22Rv1 (cell line): ENCODE results near the gene SERTM1.

Experiments
- H3K27ac ChIP-seq: fragments of 450-650 bp; 2 replicates; pipeline ENCODE4 v1.5.1; 2017
- CTCF ChIP-seq: fragments of 450-650 bp; IDR thresholded peaks from 2 replicates; pipeline ENCODE4 v1.5.1; 2017; ENCODE audit warnings: mild to moderate bottlenecking
- ZFX ChIP-seq: fragments of 450-650 bp; IDR thresholded peaks from 2 replicates; pipeline ENCODE4 v1.6.1; 2017; ENCODE audit warnings: antibody characterized with exemption, borderline replicate concordance

The SERTM1 gene

GRCh38 chr13:36710396-36710795 is 36.6 kb downstream of the SERTM1 start:
- no peak overlapping the region for H3K27ac ChIP-seq
- no peak for TF ChIP-seq CTCF
- TF ChIP-seq ZFX, result no peak

DNA sequence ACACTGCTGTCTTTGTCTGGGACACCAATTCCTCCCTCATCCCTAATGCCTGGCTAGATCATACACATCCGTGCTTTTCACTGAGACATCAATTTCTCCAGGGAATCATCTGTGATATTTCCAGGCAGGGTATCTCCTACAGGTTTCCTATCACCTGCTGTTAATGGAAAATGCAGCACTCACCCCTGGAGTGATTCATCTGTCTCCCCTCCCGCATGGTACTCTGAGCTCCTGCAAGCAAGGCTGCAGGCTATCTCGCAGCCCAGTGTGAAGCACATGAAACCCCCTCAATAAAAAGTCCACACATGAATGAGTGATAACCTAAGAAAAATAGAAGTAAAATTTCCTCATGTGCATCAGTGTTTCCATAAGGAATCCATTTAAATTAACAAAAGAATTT is 38.5 kb downstream of the SERTM1 start:
- no peak for TF ChIP-seq CTCF
- no peak overlapping the region for H3K27ac ChIP-seq

DNA sequence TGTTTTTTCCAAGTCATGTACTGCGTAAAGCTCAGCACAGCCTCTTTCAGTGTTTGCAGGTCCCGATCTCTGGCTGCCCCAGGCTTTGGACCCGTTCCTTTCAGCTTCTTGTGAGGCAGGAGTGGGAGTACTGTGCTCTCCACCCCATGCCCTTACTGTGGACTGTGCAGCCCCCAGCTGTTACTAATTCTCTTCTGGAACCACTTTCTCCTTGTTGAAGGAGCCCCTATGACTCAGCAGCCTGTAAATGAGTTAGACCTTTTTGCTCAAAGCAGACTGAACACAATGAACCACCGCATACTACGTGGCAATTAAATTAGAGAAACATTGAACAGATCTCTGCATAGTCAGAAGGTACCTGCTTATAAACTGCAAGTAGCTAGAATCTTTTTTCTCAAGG is 39.0 kb downstream of the SERTM1 start:
- no peak overlapping the region for H3K27ac ChIP-seq
- TF ChIP-seq CTCF, result no peak
- TF ChIP-seq ZFX, result no peak

DNA sequence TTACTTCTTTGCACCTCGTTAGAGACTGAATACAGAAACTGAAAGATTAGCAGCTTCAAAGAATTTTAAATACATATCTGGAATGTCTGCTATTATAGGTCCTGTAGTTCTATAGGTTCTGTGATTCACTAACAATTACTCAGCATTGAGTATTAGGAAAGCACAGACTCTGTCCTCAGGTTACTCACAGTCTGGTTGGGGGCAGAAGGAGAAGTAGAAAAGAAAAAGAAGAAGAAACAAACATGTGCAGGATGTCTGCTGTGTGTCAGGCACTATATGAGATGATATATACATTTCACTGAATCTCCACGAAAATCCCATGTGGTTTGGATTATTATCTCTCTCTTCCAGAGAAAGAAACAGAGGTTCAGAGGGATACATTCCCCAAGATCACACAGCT is 40.1 kb downstream of the SERTM1 start:
- no peak overlapping the region for H3K27ac ChIP-seq
- TF ChIP-seq CTCF, result no peak
- TF ChIP-seq ZFX, result no peak

- TF ChIP-seq CTCF (no peak), ZFX (no peak)
Observed at GRCh38 chr13:36715841-36716240, 42.0 kb downstream of the SERTM1 start.

DNA sequence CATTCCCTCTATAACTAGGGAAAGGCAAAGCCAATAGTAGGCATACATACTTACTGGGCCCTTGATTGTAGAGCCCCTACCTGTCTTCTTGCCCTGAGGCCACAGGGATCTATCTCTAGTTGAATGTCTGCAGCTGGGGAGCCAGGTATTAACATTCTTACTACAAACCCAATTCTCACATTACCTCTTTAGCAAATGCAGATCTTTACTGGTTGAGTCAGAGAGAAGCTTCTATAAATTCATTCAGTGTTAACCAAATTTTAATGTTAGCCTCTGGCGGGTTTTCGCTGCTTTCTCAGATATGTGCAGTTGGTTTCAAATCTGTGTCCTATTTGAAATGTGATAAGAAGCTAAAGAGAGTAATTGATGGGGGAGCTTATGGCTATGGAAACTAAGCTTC is 43.2 kb downstream of the SERTM1 start:
- TF ChIP-seq CTCF, result no peak
- no peak for TF ChIP-seq ZFX
- H3K27ac ChIP-seq, result no peak overlapping the region

More at GRCh38 chr13:36715841-36716240, 42.0 kb downstream of the SERTM1 start:
- no peak overlapping the region for H3K27ac ChIP-seq

- no peak overlapping the region for H3K27ac ChIP-seq
- TF ChIP-seq ZFX, result no peak
- no peak for TF ChIP-seq CTCF
Observed at GRCh38 chr13:36717966-36718545, 44.2 kb downstream of the SERTM1 start.
